GM23248 (cell line): Measurements from ENCODE around the gene RAB6D. TPM values are rescaled to one million over a fixed set of nuclear protein-coding genes. Genes with fewer than 3 reads are reported as not detected.
"Not testable (repeated sequence)": the region's sequence is repeated elsewhere in the genome, so short reads cannot be mapped to it uniquely, and the experiment has no call there.

ENCODE experiments used
- DNase-seq: peaks from one replicate; pipeline ENCODE4 v3.0.0-alpha.2; 2015
- H2AFZ ChIP-seq: fragments of 200-600 bp; sonication (generic); 2 replicates; pipeline ENCODE4 v1.6.1; 2016; ENCODE audit warnings: antibody characterized with exemption
- H3F3A ChIP-seq: fragments of 200-600 bp; sonication (generic); 2 replicates; pipeline ENCODE4 v1.6.1; 2016; ENCODE audit warnings: mild to moderate bottlenecking, antibody characterized with exemption, mixed run types; ENCODE audit not compliant: insufficient read depth
- H3K27ac ChIP-seq: fragments of 200-600 bp; sonication (generic); 2 replicates; pipeline ENCODE4 v1.5.1; 2016; ENCODE audit warnings: mild to moderate bottlenecking
- H3K27me3 ChIP-seq: fragments of 200-600 bp; sonication (generic); replicated peaks from 2 replicates; pipeline ENCODE4 v1.6.1; 2016; ENCODE audit warnings: mild to moderate bottlenecking; ENCODE audit not compliant: insufficient read depth
- H3K36me3 ChIP-seq: fragments of 200-600 bp; sonication (generic); 2 replicates; pipeline ENCODE4 v1.6.1; 2016; ENCODE audit warnings: low read depth, mild to moderate bottlenecking
- H3K4me1 ChIP-seq: fragments of 200-600 bp; sonication (generic); 2 replicates; pipeline ENCODE4 v1.6.1; 2016; ENCODE audit warnings: mild to moderate bottlenecking; ENCODE audit not compliant: insufficient read depth
- H3K4me2 ChIP-seq: fragments of 200-600 bp; sonication (generic); one replicate; pipeline ENCODE4 v1.6.1; 2016; ENCODE audit warnings: mild to moderate bottlenecking; ENCODE audit not compliant: unreplicated experiment
- H3K4me3 ChIP-seq: fragments of 200-600 bp; sonication (generic); 2 replicates; pipeline ENCODE4 v1.5.1; 2016; ENCODE audit warnings: mild to moderate bottlenecking
- H3K79me2 ChIP-seq: fragments of 200-600 bp; sonication (generic); 2 replicates; pipeline ENCODE4 v1.6.1; 2016; ENCODE audit warnings: mild to moderate bottlenecking; ENCODE audit not compliant: insufficient read depth
- H3K9ac ChIP-seq: fragments of 200-600 bp; sonication (generic); 2 replicates; pipeline ENCODE4 v1.6.1; 2016; ENCODE audit warnings: mild to moderate bottlenecking
- H3K9me2 ChIP-seq: fragments of 200-600 bp; sonication (generic); 2 replicates; pipeline ENCODE4 v1.6.1; 2016; ENCODE audit warnings: mixed run types, mild to moderate bottlenecking, moderate library complexity; ENCODE audit not compliant: insufficient read depth
- H3K9me3 ChIP-seq: fragments of 200-600 bp; sonication (generic); one replicate; pipeline ENCODE4 v1.6.1; 2017; ENCODE audit warnings: low read depth
- H4K20me1 ChIP-seq: fragments of 200-600 bp; sonication (generic); 2 replicates; pipeline ENCODE4 v1.6.0; 2016; ENCODE audit not compliant: insufficient read depth
- EZH2 ChIP-seq: fragments of 200-600 bp; sonication (generic); IDR thresholded peaks from 2 replicates; pipeline ENCODE4 v1.6.1; 2018; ENCODE audit warnings: antibody characterized with exemption, mild to moderate bottlenecking; ENCODE audit not compliant: insufficient read depth, poor library complexity, severe bottlenecking
- EZH2phosphoT487 ChIP-seq: fragments of 200-600 bp; sonication (generic); IDR thresholded peaks from 2 replicates; pipeline ENCODE4 v1.6.1; 2018; ENCODE audit warnings: antibody characterized with exemption, moderate library complexity, mild to moderate bottlenecking, low read depth; ENCODE audit not compliant: insufficient read depth
- WGBS, 2 experiments: methylation state at CpG; one replicate each; pipeline ENCODE4 v1.1.6; 2015 to 2017; ENCODE audit warnings: low lambda C conversion rate in 2 of 2, low coverage in 1 of 2; ENCODE audit errors: missing lambda C conversion rate in 2 of 2; 5-methylcytosine and 5-hydroxymethylcytosine counted together
- in situ Hi-C: fragments of 300-500 bp; cut with MboI; formaldehyde crosslinking; loops from 2 replicates; pipeline ENCODE4 v1.15.0; 2020
- polyA plus RNA-seq: library from polyadenylated mRNA; unstranded; fragments of >200 nt; fragmentation: Nextera tagmentation; extraction: Ambion mirVana; gene quantifications from 2 replicates; pipeline ENCODE4 v1.2.1, GENCODE V29; 2016
- total RNA-seq: library from RNA; depleted of rRNA; stranded (reverse); fragments of >200 nt; shearing (Covaris generic); gene quantifications from 2 replicates; pipeline ENCODE4 v1.2.3, GENCODE V29; 2014

Gene RAB6D
- total and polyA plus RNA-seq, 2 experiments from 2014 or later = 0.15 TPM; not detected in 1

DNA sequence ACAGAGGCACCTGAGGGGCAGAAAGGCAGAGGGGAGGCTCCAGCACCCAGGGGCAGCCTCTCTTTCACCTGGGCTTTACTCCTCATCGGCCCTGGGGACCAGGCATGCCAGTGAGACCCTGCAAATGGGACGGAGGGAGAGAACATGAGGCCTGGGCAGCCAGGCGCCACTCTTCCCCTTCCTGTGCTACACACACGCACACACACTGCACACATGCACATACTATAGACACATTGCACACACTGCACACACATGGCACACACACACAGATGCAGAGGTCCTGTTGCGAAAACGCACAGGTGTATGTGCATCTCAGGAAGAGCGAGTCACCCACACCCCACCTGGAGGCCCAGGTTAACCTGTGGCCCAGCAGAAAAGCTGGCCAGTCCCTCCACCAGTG, 3.4 kb upstream of the RAB6D start:
- H3K4me1 ChIP-seq = no peaks in the 10 kb centered on the region
- H3K79me2 ChIP-seq = no peaks in the 10 kb centered on the region
- no peak overlapping the region for H3K27ac ChIP-seq
- no peaks in the 10 kb centered on the region for H3K9me3 ChIP-seq
- DNase-seq = no peak
- H3K36me3 ChIP-seq = no peaks in the 10 kb centered on the region
- no peak overlapping the region for H3K4me3 ChIP-seq
- H4K20me1 ChIP-seq = no peaks in the 10 kb centered on the region
- peaks cover 15% of the 10 kb centered on the region for H3K27me3 ChIP-seq
- TF ChIP-seq EZH2phosphoT487 = no peak
- no peak for TF ChIP-seq EZH2
- no peaks in the 10 kb centered on the region for H3K9me2 ChIP-seq
- no peak overlapping the region for H3K4me2 ChIP-seq
- 51 to 56% methylated on average over 7 of the region's 7 CpGs for WGBS, 2 experiments
- in situ Hi-C loops = no loop called here
- no peaks in the 10 kb centered on the region for H3F3A ChIP-seq
- no peak overlapping the region for H3K9ac ChIP-seq
- no peak overlapping the region for H2AFZ ChIP-seq

DNA sequence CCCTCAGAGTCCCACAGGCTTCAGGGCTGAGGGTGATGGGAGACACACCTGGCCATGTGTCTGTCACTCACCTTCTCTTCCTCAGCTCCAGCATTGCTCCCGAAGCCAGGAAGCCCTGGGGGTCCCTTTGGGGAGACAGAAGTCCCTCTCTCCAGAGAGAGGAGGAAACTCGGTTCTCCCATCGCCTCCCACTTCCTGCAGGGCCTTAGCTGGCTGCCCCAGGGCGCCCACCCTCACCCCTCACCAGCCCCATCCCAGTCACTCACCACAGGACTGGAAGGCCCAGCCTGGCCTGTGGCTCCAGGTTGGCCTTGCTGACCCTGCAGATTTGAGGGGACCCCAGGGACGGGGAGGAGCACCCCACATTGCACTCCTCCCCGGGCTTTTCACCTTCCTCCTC, 2.7 kb upstream of the RAB6D start:
- TF ChIP-seq EZH2phosphoT487 = no peak
- TF ChIP-seq EZH2 = no peak
- Histone ChIP-seq H3K4me3 (no peak overlapping the region), H2AFZ (no peak overlapping the region), H3K9ac (no peak overlapping the region), H3K4me2 (no peak overlapping the region), H3K79me2 (no peaks in the 10 kb centered on the region), H3F3A (no peaks in the 10 kb centered on the region), H3K9me2 (no peaks in the 10 kb centered on the region), H4K20me1 (no peaks in the 10 kb centered on the region), H3K4me1 (no peaks in the 10 kb centered on the region), H3K27ac (no peak overlapping the region), H3K27me3 (peaks cover 23% of the 10 kb centered on the region), H3K9me3 (no peaks in the 10 kb centered on the region), H3K36me3 (no peaks in the 10 kb centered on the region)
- in situ Hi-C loops = no loop called here
- WGBS, 2 experiments = 21 to 25% methylated on average over 3 to 6 of the region's 6 CpGs
- no peak for DNase-seq

DNA sequence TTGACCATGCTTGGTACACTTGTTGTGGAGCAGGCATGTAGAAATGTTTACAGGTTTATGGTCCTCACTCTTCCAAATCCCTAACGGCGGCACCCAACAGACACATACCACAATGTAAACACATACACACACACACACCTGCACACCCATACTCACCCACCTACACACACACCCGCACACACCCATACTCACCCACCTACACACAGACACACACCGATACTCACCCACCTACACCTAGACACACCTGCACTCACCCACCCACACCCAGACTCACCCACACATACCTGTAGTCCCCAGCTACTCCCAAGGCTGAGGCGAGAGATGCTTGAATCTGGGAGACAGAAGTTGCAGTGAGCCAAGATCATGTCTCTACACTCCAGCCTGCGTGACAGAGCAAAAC, 1.5 kb upstream of the RAB6D start:
- H2AFZ ChIP-seq = no peak overlapping the region
- no peak overlapping the region for H3K27ac ChIP-seq
- H3K4me3 ChIP-seq = no peak overlapping the region
- H3K27me3 ChIP-seq = peaks cover 30% of the 10 kb centered on the region
- no peaks in the 10 kb centered on the region for H3K9me3 ChIP-seq
- H3K4me2 ChIP-seq = no peak overlapping the region
- no peak overlapping the region for H3K9ac ChIP-seq
- H3F3A ChIP-seq = no peaks in the 10 kb centered on the region
- H3K4me1 ChIP-seq = no peaks in the 10 kb centered on the region
- 66 to 73% methylated on average over 5 to 6 of the region's 6 CpGs for WGBS, 2 experiments
- no peak for DNase-seq
- H3K36me3 ChIP-seq = no peaks in the 10 kb centered on the region
- no peak for TF ChIP-seq EZH2
- TF ChIP-seq EZH2phosphoT487 = no peak
- no peaks in the 10 kb centered on the region for H4K20me1 ChIP-seq
- H3K79me2 ChIP-seq = no peaks in the 10 kb centered on the region
- in situ Hi-C loops = no loop called here
- no peaks in the 10 kb centered on the region for H3K9me2 ChIP-seq

DNA sequence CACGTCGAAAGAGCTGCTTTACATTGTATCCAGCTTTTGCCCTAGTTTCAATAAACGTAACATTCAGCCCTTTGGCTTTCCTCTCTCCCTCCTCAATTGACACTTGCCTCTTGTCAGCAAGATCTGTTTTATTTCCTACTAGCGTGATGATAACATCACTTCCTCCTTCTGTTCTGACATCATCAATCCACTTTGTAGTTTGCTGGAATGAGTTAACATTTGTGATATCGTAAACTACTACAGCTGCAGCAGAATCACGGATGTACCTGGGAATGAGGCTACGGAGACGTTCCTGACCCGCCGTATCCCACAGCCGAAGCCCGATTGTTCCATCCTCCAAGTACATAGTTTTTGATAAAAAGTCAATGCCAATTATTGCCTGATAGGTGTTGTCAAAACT, 755 bp downstream of the RAB6D start:
- H3K4me2 ChIP-seq, H2AFZ ChIP-seq, H3K4me1 ChIP-seq, H4K20me1 ChIP-seq, H3K79me2 ChIP-seq, H3K9ac ChIP-seq, in situ Hi-C loops, H3K36me3 ChIP-seq, H3K27ac ChIP-seq, H3K9me3 ChIP-seq, H3F3A ChIP-seq, H3K4me3 ChIP-seq, H3K9me2 ChIP-seq: not testable (repeated sequence)
- H3K27me3 ChIP-seq = peaks cover 34% of the 10 kb centered on the region
- 7 to 20% methylated on average over 2 to 6 of the region's 12 CpGs for WGBS, 2 experiments
- DNase-seq = peak; percentile 2

DNA sequence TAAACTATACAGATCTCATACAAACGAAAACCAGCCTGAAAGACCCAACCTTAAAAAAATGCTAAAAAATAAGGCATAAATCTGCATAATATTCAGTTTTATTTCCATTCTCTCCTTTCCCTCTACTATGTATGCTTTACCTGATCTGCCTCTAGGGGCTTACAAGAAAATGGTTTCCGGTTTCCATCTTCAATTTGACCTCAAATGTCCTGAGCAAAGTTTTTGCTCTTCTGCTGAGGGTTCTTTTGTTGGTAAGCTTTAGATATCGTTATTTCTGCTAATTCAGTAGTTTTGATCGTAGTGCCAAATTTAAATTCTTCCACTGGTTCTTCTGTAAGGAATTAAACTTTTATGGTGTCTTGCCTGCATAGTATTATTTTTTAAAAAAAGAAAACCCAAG, 2.2 kb downstream of the RAB6D start:
- H3K27ac ChIP-seq, in situ Hi-C loops, H3K4me2 ChIP-seq, H3K4me3 ChIP-seq, H3K9ac ChIP-seq, H3K36me3 ChIP-seq, H3K9me2 ChIP-seq, H3K4me1 ChIP-seq, H3K9me3 ChIP-seq, H3F3A ChIP-seq, DNase-seq, H2AFZ ChIP-seq, H3K79me2 ChIP-seq, H4K20me1 ChIP-seq: not testable (repeated sequence)
- peaks cover 34% of the 10 kb centered on the region for H3K27me3 ChIP-seq
- 28 to 34% methylated on average over 4 of the region's 4 CpGs for WGBS, 2 experiments

DNA sequence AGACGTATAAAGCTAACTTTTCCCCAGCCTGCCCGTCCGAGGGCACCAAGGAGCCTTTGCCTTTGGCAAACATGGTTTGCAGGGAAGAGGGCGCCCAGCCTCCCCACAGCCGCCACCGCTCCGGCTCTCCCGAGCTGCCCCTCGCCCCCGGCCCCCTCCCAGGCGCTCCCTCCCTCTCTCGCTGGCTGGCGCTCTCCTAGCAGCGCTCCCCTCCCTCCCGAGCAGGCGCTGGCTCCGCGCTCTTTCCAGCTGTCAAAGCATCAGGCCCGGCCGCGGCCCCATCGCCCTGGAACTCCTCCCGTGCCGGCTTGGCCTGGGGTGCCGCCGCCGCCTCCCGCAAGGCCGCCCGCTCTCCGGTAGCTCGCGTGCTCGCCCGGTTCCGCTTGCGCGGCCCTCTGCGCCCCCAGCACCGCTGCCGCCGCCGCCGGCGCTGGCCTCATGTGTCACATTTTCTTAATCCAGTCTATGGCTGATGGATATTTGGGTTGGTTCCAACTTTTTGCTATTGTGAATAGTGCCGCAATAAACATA, 10.7 kb downstream of the RAB6D start:
- H4K20me1 ChIP-seq, H3K36me3 ChIP-seq, H3F3A ChIP-seq, H3K27me3 ChIP-seq, H3K27ac ChIP-seq, H2AFZ ChIP-seq, DNase-seq, H3K9me3 ChIP-seq, in situ Hi-C loops, H3K4me1 ChIP-seq, H3K4me3 ChIP-seq, H3K9ac ChIP-seq, H3K9me2 ChIP-seq, H3K79me2 ChIP-seq, H3K4me2 ChIP-seq: not testable (repeated sequence)
- 1 to 11% methylated on average over 6 to 15 of the region's 46 CpGs for WGBS, 2 experiments
